Hepatocyte (in vitro differentiated cells): ENCODE measurements around the gene SYTL5. TPM values are rescaled to one million over a fixed set of nuclear protein-coding genes. Genes with fewer than 3 reads are reported as not detected.

Source experiments
- DNase-seq: peaks from one replicate; pipeline ENCODE4 v3.0.0-alpha.2; 2016; ENCODE audit warnings: low spot score
- H2AFZ ChIP-seq: fragments of 200-600 bp; sonication (generic); 2 replicates; pipeline ENCODE4 v1.6.0; 2016; ENCODE audit warnings: antibody characterized with exemption, mild to moderate bottlenecking
- H3K27ac ChIP-seq: fragments of 200-600 bp; sonication (generic); 2 replicates; pipeline ENCODE4 v1.5.1; 2016; ENCODE audit warnings: mild to moderate bottlenecking
- H3K27me3 ChIP-seq: fragments of 200-600 bp; sonication (generic); 2 replicates; pipeline ENCODE4 v1.6.1; 2016
- H3K36me3 ChIP-seq: fragments of 200-600 bp; sonication (generic); replicated peaks from 2 replicates; pipeline ENCODE4 v1.5.1; 2016; ENCODE audit warnings: low read depth; ENCODE audit not compliant: insufficient read depth
- H3K4me1 ChIP-seq: fragments of 200-600 bp; sonication (generic); 2 replicates; pipeline ENCODE4 v1.5.1; 2016; ENCODE audit warnings: mild to moderate bottlenecking, moderate library complexity; ENCODE audit not compliant: insufficient read depth
- H3K4me2 ChIP-seq: fragments of 200-600 bp; sonication (generic); 2 replicates; pipeline ENCODE4 v1.6.0; 2016
- H3K4me3 ChIP-seq: fragments of 200-600 bp; sonication (generic); 2 replicates; pipeline ENCODE4 v1.5.1; 2016; ENCODE audit warnings: mild to moderate bottlenecking
- H3K79me2 ChIP-seq: fragments of 200-600 bp; sonication (generic); 2 replicates; pipeline ENCODE4 v1.6.0; 2017; ENCODE audit warnings: mild to moderate bottlenecking
- H3K9me2 ChIP-seq: fragments of 200-600 bp; sonication (generic); replicated peaks from 2 replicates; pipeline ENCODE4 v1.6.0; 2017; ENCODE audit warnings: mild to moderate bottlenecking; ENCODE audit not compliant: insufficient read depth
- H3K9me3 ChIP-seq: fragments of 200-600 bp; sonication (generic); 2 replicates; pipeline ENCODE4 v1.5.1; 2016; ENCODE audit warnings: low read depth, mild to moderate bottlenecking
- H4K20me1 ChIP-seq: fragments of 200-600 bp; sonication (generic); 2 replicates; pipeline ENCODE4 v1.6.0; 2016; ENCODE audit warnings: mild to moderate bottlenecking; ENCODE audit not compliant: insufficient read depth, poor library complexity, severe bottlenecking
- CTCF ChIP-seq: fragments of 200-600 bp; sonication (generic); IDR thresholded peaks from 2 replicates; pipeline ENCODE4 v1.5.1; 2016; ENCODE audit warnings: antibody characterized with exemption, mild to moderate bottlenecking; ENCODE audit not compliant: poor library complexity
- EZH2 ChIP-seq: fragments of 200-600 bp; sonication (generic); IDR thresholded peaks from 2 replicates; pipeline ENCODE4 v1.6.1; 2016; ENCODE audit warnings: antibody characterized with exemption, mild to moderate bottlenecking, borderline replicate concordance
- EZH2phosphoT487 ChIP-seq: fragments of 200-600 bp; sonication (generic); IDR thresholded peaks from one replicate; pipeline ENCODE4 v1.6.1; 2018; ENCODE audit warnings: antibody characterized with exemption, mild to moderate bottlenecking, low read depth, moderate library complexity; ENCODE audit not compliant: unreplicated experiment, severe bottlenecking
- WGBS: methylation state at CpG from one replicate; pipeline ENCODE4 v1.1.6; 2016; ENCODE audit warnings: low lambda C conversion rate; ENCODE audit errors: missing lambda C conversion rate; 5-methylcytosine and 5-hydroxymethylcytosine counted together
- polyA plus RNA-seq: library from polyadenylated mRNA; unstranded; fragments of >200 nt; fragmentation: Nextera tagmentation; extraction: Ambion mirVana; gene quantifications from 2 replicates; pipeline ENCODE4 v1.2.1, GENCODE V29; 2016
- total RNA-seq: library from RNA; depleted of rRNA; stranded (reverse); fragments of >200 nt; gene quantifications from 2 replicates; pipeline ENCODE4 v1.2.3, GENCODE V29; 2014

The SYTL5 gene
- total and polyA plus RNA-seq, 2 experiments from 2014 or later = 1.2 to 8.0 TPM

DNA sequence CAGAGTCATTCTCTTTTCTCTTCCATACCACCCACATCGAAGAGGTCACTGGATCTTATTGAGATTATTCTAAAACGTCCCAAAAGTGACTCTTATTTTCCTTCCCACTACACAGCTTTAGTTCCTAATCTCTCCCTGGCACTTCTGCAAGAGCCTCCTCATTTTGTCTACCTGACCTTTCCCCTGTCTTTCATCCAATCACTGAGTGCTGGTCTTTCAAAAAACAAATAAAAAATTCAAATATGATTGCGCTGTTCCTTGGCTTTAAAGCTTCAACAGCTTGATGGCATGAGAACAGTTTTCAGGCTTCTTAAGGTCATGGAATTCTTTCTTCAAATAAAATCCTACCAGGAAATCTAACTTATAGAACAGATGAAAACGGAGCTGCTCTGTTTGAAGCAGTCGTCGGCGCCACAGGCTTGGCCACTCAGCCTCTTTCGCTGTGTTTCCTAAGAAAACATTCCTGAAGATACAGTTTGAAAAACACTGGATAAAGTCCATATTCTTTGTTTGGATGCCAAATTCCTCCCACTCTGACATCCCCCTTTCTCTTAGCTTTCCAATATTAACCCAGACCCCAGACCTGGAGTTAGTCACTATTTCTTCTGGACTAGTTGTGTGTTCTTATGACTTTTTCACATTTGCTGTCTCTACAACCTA is 12.5 kb downstream of the SYTL5 start:
- no peaks in the 10 kb centered on the region for H3K27me3 ChIP-seq
- no peaks in the 10 kb centered on the region for H3K36me3 ChIP-seq
- no peaks in the 10 kb centered on the region for H3K9me2 ChIP-seq
- no peak overlapping the region for H3K4me3 ChIP-seq
- DNase-seq = peak; percentile 8
- H3K27ac ChIP-seq = peak overlapping the region; percentile 52
- peak overlapping the region; percentile 63 for H3K4me2 ChIP-seq
- WGBS = 46% methylated on average over 8 of the region's 8 CpGs
- H2AFZ ChIP-seq = peak overlapping the region; percentile 15
- no peaks in the 10 kb centered on the region for H4K20me1 ChIP-seq
- peaks cover 3% of the 10 kb centered on the region for H3K4me1 ChIP-seq
- TF ChIP-seq EZH2 = no peak
- TF ChIP-seq EZH2phosphoT487 = no peak
- H3K79me2 ChIP-seq = no peaks in the 10 kb centered on the region
- H3K9me3 ChIP-seq = no peaks in the 10 kb centered on the region

GRCh38 chrX:38028300-38028699 is 21.9 kb downstream of the SYTL5 start:
- H2AFZ ChIP-seq = no peak overlapping the region
- no peak overlapping the region for H3K27ac ChIP-seq
- DNase-seq = no peak
- H3K27me3 ChIP-seq = no peaks in the 10 kb centered on the region
- no peak overlapping the region for H3K4me3 ChIP-seq
- TF ChIP-seq EZH2phosphoT487 (no peak), CTCF (no peak), EZH2 (no peak)
- WGBS = 43% methylated on average over 1 of the region's 1 CpG
- H3K79me2 ChIP-seq = no peaks in the 10 kb centered on the region
- no peaks in the 10 kb centered on the region for H4K20me1 ChIP-seq
- H3K9me3 ChIP-seq = peaks cover 3% of the 10 kb centered on the region
- H3K4me2 ChIP-seq = no peak overlapping the region
- no peaks in the 10 kb centered on the region for H3K9me2 ChIP-seq
- H3K36me3 ChIP-seq = no peaks in the 10 kb centered on the region
- H3K4me1 ChIP-seq = no peaks in the 10 kb centered on the region

DNA sequence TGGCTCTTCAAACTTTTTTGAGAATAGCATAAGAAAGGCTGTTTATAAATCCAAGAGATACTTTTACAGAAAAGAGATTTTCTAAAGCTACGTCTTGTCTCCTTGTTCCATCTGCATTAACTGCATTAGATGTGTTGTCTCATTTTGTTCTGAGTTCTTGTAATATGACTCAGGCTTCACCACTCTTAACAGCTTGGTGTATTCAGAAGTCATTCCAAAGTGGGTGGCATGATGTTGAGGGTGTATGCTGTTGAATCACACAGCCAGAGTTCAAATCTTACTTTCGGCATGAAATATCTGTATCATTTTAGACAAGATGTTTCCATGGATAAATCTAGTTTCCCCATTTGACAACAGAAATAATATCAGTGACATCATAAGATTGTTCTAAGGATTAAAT is 30.1 kb downstream of the SYTL5 start:
- Histone ChIP-seq H3K9me2 (no peaks in the 10 kb centered on the region), H3K4me3 (no peak overlapping the region), H3K4me2 (no peak overlapping the region), H3K27me3 (no peaks in the 10 kb centered on the region), H4K20me1 (no peaks in the 10 kb centered on the region), H3K4me1 (no peaks in the 10 kb centered on the region), H3K79me2 (no peaks in the 10 kb centered on the region), H3K36me3 (no peaks in the 10 kb centered on the region), H3K27ac (no peak overlapping the region), H2AFZ (no peak overlapping the region), H3K9me3 (no peaks in the 10 kb centered on the region)
- TF ChIP-seq CTCF = no peak
- no peak for TF ChIP-seq EZH2phosphoT487
- TF ChIP-seq EZH2 = no peak
- 89% methylated on average over 2 of the region's 2 CpGs for WGBS
- no peak for DNase-seq

- Histone ChIP-seq H3K9me2 (no peaks in the 10 kb centered on the region), H3K79me2 (no peaks in the 10 kb centered on the region), H3K9me3 (no peaks in the 10 kb centered on the region), H3K4me3 (no peak overlapping the region), H3K27me3 (no peaks in the 10 kb centered on the region), H4K20me1 (no peaks in the 10 kb centered on the region), H3K4me2 (no peak overlapping the region), H3K27ac (no peak overlapping the region), H3K4me1 (no peaks in the 10 kb centered on the region), H2AFZ (no peak overlapping the region), H3K36me3 (no peaks in the 10 kb centered on the region)
- WGBS = 54% methylated on average over 2 of the region's 2 CpGs
- TF ChIP-seq EZH2 = no peak
- no peak for TF ChIP-seq EZH2phosphoT487
- no peak for TF ChIP-seq CTCF
- DNase-seq = no peak
These were observed 32.1 kb downstream of the SYTL5 start for GRCh38 chrX:38038501-38038900.
